ENCODE results near the gene NXT1.
"Not testable (repeated sequence)": the region's sequence is repeated elsewhere in the genome, so short reads cannot be mapped to it uniquely, and the experiment has no call there.

- not testable (repeated sequence) for TF ChIP-seq POLR2A, POLR2AphosphoS5, TAF1, POU2F2 (IDR thresholded peaks at IDR 0.05; ENCODE audit: low read depth, low read length)
Observed at GRCh38 chr20:23348510-23348909, 2.1 kb upstream of the NXT1 start.

Data from GM12891 (cell line).